Spleen (tissue), 7 donors: Measurements from ENCODE around the gene ZNF692.

Experiments used
- CTCF ChIP-seq, 11 experiments: fragments of 200-600 bp in 7 of 11; fragments of 450-650 bp in 4 of 11; sonication (generic) in 4 of 11; IDR thresholded peaks in 8 of 11; conservative IDR thresholded peaks in 3 of 11; 1 replicate in 7 of 11; 2 replicates in 4 of 11; pipeline versions ENCODE4 v1.4.0 to v1.8.0; 2016 to 2021; ENCODE audit warnings: antibody characterized with exemption in 11 of 11, inconsistent platforms in 4 of 11, mild to moderate bottlenecking in 1 of 11
- POLR2A ChIP-seq, 3 donors: fragments of 450-650 bp; IDR thresholded peaks; one replicate each; pipeline ENCODE4 v1.5.1; 2017; ENCODE audit warnings: antibody characterized with exemption in 3 of 3, mild to moderate bottlenecking in 1 of 3
- POLR2AphosphoS5 ChIP-seq, 3 donors: sonication (generic); formaldehyde crosslinking; IDR thresholded peaks; one replicate each; pipeline ENCODE4 v1.5.1; 2017; ENCODE audit warnings: antibody characterized with exemption in 3 of 3
- donor health status: DM: no; HTN: no; CAD: no; lungs with moderate emphysema.
- donor health status: DM: no; HTN: no; CAD: no.
- donor health status: DM: no; HTN: no; CAD: no.

GRCh38 chr1:248906009-248906752, 47.3 kb upstream of the ZNF692 start, which contains the start of gene PGBD2:
- TF ChIP-seq CTCF (IDR thresholded peaks at IDR 0.05 in 8 of 11, conservative IDR thresholded peaks at IDR 0.05 in 3 of 11) (peak; percentile 65 to 93 (median 82)), POLR2AphosphoS5 (IDR thresholded peaks at IDR 0.05) (peak; percentile 98), POLR2A (IDR thresholded peaks at IDR 0.05) (peak; percentile 45 to 91 (median 80))
